ENCODE measurements around the gene NPBWR2. TPM values are rescaled to one million over a fixed set of nuclear protein-coding genes. Genes with fewer than 3 reads are reported as not detected.
A peak's percentile ranks its signal among the peaks of the same experiment; 100 is the strongest.

Gene NPBWR2
- total and polyA plus RNA-seq, 2 experiments from 2014 or later, result not detected

DNA sequence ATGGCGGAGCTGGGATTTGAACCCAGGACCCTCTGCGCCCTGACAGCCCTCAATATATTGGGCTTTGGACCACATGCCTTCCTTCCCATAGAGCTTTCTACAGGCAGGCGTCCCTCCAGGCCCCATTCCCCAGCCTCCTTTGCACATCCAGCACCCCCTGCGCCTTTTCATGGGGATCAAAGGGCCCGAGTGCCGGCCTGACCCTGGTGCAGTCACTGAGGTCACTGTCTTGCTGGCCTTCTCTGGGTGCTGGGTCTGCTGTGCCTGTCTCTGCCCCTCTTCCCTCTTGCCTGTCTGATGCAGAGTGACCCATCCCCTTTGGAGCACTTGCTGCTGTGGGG is 25.8 kb downstream of the NPBWR2 start:
- Histone ChIP-seq H3K27me3 (ENCODE audit: insufficient read depth) (peaks cover 50% of the 10 kb centered on the region), H3K4me1 (ENCODE audit: insufficient read depth) (peaks cover 27% of the 10 kb centered on the region; the same call in 1 of the 2 replicates), H4K20me1 (replicated peaks; ENCODE audit: insufficient read depth) (no peaks in the 10 kb centered on the region), H3F3A (replicated peaks; ENCODE audit: low read depth) (0 out of 2 replicates have a peak, but pooled peaks cover 7% of the 10 kb centered on the region), H3K4me3 (no peak overlapping the region), H3K36me3 (ENCODE audit: insufficient read depth) (no peaks in the 10 kb centered on the region), H3K79me2 (replicated peaks; ENCODE audit: insufficient read depth) (no peaks in the 10 kb centered on the region), H3K27ac (ENCODE audit: low read depth) (no peak overlapping the region), H2AFZ (no peak overlapping the region), H3K9me2 (ENCODE audit: insufficient read depth) (no peaks in the 10 kb centered on the region), H3K4me2 (no peak overlapping the region)
- DNase-seq (ENCODE audit: low spot score), result no peak
- Mint-ChIP-seq H3K4me1 (peaks cover 33% of the 10 kb centered on the region), H3K4me3 (peak overlapping the region; percentile 21; the same call in 1 of the 3 replicates), H3K27me3 (ENCODE audit: insufficient read depth, low read depth, poor library complexity) (peaks cover 50% of the 10 kb centered on the region), H3K27ac (no peak overlapping the region), H3K36me3 (ENCODE audit: low read depth) (no peaks in the 10 kb centered on the region; the same call in 2 of the 3 replicates), H3K9me3 (peaks cover 3% of the 10 kb centered on the region; the same call in 1 of the 3 replicates)
- TF ChIP-seq CREB1 (CRISPR knock-in tag; IDR thresholded peaks at IDR 0.05; ENCODE audit: low read depth), result no peak
- TF ChIP-seq JUNB (IDR thresholded peaks at IDR 0.05; ENCODE audit: unreplicated experiment), result no peak
- TF ChIP-seq, protein P1, sequence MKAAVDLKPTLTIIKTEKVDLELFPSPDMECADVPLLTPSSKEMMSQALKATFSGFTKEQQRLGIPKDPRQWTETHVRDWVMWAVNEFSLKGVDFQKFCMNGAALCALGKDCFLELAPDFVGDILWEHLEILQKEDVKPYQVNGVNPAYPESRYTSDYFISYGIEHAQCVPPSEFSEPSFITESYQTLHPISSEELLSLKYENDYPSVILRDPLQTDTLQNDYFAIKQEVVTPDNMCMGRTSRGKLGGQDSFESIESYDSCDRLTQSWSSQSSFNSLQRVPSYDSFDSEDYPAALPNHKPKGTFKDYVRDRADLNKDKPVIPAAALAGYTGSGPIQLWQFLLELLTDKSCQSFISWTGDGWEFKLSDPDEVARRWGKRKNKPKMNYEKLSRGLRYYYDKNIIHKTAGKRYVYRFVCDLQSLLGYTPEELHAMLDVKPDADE (IDR thresholded peaks at IDR 0.05), result no peak
- no peak for TF ChIP-seq EZH2phosphoT487 (IDR thresholded peaks at IDR 0.05; ENCODE audit: unreplicated experiment)
- ATAC-seq, result no peak

DNA sequence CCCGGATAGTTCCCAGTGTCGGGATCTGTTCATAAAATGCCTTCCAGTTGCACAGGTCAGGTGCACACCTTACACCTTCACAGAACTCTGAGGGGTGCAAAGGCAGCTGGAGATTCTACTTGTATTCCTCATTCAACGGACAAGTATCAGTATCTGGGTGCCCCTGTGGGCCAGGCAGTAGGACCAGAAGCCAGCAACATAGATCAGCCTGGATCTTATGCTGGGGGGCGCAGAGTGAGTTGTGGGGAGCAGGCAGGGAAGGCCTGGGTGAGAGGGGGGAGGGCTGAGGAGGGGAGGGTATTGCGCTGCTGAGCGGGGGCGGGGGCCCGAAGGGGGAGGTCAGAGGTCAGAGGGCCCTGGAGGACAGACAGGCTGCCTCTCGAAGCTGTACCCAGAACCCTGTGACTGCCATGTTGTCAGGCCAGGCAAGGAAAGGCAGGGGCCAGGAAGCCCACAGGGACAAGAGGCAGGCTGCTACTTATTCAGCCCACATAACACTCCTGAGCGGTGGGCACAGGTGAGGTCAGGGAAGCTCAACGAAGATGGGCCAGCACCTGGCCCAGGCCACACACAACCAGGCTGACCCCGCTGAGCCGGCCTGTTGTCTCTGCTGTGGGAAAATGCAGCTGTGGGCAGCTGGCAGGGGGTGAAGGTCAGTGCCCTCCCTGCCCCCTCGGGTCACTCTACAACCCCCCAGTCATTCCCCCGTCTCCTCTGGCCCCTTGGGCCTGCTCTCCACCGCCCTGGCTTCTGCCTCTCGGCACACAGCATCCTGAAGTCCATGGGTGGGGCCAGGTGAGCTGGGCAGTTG is 26.3 kb downstream of the NPBWR2 start:
- peaks cover 27% of the 10 kb centered on the region; the same call in 1 of the 2 replicates for H3K4me1 ChIP-seq (ENCODE audit: insufficient read depth)
- no peak overlapping the region for H3K27ac ChIP-seq (ENCODE audit: low read depth)
- Mint-ChIP-seq H3K9me3 (0 out of 3 replicates have a peak, but pooled peaks cover 3% of the 10 kb centered on the region), H3K27ac (no peak overlapping the region), H3K4me3 (peak overlapping the region; percentile 77), H3K4me1 (peaks cover 33% of the 10 kb centered on the region), H3K27me3 (ENCODE audit: insufficient read depth, low read depth, poor library complexity) (peaks cover 50% of the 10 kb centered on the region), H3K36me3 (ENCODE audit: low read depth) (no peaks in the 10 kb centered on the region; the same call in 2 of the 3 replicates)
- H3K36me3 ChIP-seq (ENCODE audit: insufficient read depth), result no peaks in the 10 kb centered on the region
- DNase-seq (ENCODE audit: low spot score) (no peak), ATAC-seq (no peak)
- no peaks in the 10 kb centered on the region for H3K9me2 ChIP-seq (ENCODE audit: insufficient read depth)
- H3F3A ChIP-seq (replicated peaks; ENCODE audit: low read depth), result 0 out of 2 replicates have a peak, but pooled peaks cover 7% of the 10 kb centered on the region
- H3K4me3 ChIP-seq, result peak overlapping the region; percentile 69
- peaks cover 50% of the 10 kb centered on the region for H3K27me3 ChIP-seq (ENCODE audit: insufficient read depth)
- H4K20me1 ChIP-seq (replicated peaks; ENCODE audit: insufficient read depth), result no peaks in the 10 kb centered on the region
- H2AFZ ChIP-seq, result no peak overlapping the region
- peak overlapping the region; percentile 88 for H3K4me2 ChIP-seq
- TF ChIP-seq NANOG (IDR thresholded peaks at IDR 0.05; ENCODE audit: borderline replicate concordance), result no peak
- no peak for TF ChIP-seq EZH2phosphoT487 (IDR thresholded peaks at IDR 0.05; ENCODE audit: unreplicated experiment)
- no peak for TF ChIP-seq POLR2AphosphoS5 (IDR thresholded peaks at IDR 0.05; ENCODE audit: low read depth)
- TF ChIP-seq, protein P2, sequence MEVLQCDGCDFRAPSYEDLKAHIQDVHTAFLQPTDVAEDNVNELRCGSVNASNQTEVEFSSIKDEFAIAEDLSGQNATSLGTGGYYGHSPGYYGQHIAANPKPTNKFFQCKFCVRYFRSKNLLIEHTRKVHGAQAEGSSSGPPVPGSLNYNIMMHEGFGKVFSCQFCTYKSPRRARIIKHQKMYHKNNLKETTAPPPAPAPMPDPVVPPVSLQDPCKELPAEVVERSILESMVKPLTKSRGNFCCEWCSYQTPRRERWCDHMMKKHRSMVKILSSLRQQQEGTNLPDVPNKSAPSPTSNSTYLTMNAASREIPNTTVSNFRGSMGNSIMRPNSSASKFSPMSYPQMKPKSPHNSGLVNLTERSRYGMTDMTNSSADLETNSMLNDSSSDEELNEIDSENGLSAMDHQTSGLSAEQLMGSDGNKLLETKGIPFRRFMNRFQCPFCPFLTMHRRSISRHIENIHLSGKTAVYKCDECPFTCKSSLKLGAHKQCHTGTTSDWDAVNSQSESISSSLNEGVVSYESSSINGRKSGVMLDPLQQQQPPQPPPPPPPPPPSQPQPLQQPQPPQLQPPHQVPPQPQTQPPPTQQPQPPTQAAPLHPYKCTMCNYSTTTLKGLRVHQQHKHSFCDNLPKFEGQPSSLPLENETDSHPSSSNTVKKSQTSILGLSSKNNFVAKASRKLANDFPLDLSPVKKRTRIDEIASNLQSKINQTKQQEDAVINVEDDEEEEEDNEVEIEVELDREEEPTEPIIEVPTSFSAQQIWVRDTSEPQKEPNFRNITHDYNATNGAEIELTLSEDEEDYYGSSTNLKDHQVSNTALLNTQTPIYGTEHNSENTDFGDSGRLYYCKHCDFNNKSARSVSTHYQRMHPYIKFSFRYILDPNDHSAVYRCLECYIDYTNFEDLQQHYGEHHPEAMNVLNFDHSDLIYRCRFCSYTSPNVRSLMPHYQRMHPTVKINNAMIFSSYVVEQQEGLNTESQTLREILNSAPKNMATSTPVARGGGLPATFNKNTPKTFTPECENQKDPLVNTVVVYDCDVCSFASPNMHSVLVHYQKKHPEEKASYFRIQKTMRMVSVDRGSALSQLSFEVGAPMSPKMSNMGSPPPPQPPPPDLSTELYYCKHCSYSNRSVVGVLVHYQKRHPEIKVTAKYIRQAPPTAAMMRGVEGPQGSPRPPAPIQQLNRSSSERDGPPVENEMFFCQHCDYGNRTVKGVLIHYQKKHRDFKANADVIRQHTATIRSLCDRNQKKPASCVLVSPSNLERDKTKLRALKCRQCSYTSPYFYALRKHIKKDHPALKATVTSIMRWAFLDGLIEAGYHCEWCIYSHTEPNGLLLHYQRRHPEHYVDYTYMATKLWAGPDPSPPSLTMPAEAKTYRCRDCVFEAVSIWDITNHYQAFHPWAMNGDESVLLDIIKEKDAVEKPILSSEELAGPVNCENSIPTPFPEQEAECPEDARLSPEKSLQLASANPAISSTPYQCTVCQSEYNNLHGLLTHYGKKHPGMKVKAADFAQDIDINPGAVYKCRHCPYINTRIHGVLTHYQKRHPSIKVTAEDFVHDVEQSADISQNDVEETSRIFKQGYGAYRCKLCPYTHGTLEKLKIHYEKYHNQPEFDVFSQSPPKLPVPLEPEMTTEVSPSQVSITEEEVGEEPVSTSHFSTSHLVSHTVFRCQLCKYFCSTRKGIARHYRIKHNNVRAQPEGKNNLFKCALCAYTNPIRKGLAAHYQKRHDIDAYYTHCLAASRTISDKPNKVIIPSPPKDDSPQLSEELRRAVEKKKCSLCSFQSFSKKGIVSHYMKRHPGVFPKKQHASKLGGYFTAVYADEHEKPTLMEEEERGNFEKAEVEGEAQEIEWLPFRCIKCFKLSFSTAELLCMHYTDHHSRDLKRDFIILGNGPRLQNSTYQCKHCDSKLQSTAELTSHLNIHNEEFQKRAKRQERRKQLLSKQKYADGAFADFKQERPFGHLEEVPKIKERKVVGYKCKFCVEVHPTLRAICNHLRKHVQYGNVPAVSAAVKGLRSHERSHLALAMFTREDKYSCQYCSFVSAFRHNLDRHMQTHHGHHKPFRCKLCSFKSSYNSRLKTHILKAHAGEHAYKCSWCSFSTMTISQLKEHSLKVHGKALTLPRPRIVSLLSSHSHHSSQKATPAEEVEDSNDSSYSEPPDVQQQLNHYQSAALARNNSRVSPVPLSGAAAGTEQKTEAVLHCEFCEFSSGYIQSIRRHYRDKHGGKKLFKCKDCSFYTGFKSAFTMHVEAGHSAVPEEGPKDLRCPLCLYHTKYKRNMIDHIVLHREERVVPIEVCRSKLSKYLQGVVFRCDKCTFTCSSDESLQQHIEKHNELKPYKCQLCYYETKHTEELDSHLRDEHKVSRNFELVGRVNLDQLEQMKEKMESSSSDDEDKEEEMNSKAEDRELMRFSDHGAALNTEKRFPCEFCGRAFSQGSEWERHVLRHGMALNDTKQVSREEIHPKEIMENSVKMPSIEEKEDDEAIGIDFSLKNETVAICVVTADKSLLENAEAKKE (CRISPR knock-in tag; IDR thresholded peaks at IDR 0.05), result no peak
- H3K79me2 ChIP-seq (replicated peaks; ENCODE audit: insufficient read depth), result no peaks in the 10 kb centered on the region

Data from GM23338 (cell line).